ENCODE measurements around the gene ACTL7B.
"Not testable (repeated sequence)": the region's sequence is repeated elsewhere in the genome, so short reads cannot be mapped to it uniquely, and the experiment has no call there.

Gene ACTL7B

GRCh38 chr9:108869092-108869725 lies 13.4 kb upstream of the ACTL7B start:
- DNase-seq: no peak

GRCh38 chr9:108867829-108868228 lies 12.0 kb upstream of the ACTL7B start:
- DNase-seq: no peak

DNA sequence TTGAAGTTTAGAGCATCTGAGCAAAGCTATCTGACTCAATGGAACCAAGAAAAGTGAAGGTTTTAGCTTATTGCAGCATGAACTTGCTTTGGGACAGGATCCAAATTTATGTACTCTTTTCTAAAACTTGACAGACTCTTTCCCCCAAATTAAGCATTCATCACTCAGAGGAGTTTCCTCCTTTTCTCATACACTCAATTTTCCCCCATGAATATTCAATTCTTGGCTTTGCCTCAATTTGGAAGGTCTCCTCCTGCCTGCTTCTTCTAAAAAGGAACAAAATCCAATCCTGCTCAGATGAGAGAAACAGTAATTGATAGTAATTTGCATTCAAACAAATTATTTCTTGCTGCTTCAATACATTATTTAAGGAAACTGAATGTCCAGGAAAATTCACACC lies 11.3 kb upstream of the ACTL7B start:
- no peak for DNase-seq

DNA sequence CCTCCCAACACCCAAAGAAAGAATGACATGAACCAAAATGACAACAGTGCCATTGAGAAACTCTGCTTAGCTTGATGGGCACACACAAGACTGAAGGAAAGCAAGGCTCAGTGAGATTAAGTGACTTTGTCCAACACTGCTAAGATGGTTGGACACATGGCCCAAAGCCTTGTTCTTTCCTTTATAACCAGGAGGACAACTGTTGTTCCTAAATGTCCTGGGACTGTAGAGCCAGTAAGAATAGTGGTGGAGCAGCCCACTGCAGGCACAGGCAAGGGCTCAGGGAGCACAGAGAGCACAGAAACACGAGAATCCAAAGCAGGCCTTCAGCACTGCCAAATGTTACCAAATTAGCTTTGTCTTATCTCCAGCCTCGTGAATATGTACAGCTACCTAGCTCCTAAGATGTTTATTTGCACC lies 10.2 kb upstream of the ACTL7B start:
- no peak for DNase-seq

GRCh38 chr9:108865037-108865436 lies 9.3 kb upstream of the ACTL7B start:
- no peak for DNase-seq

GRCh38 chr9:108864446-108864845 lies 8.7 kb upstream of the ACTL7B start:
- DNase-seq: no peak

- DNase-seq: no peak
Measured at GRCh38 chr9:108863891-108864290, 8.1 kb upstream of the ACTL7B start.

- DNase-seq: no peak
Measured at GRCh38 chr9:108861997-108862396, 6.2 kb upstream of the ACTL7B start, which contains the start of gene ACTL7A. Gene ACTL7A, plus strand, starts transcription at chr9:108862266. Its CDS starts 57 bp downstream, at chr9:108862323.

DNA sequence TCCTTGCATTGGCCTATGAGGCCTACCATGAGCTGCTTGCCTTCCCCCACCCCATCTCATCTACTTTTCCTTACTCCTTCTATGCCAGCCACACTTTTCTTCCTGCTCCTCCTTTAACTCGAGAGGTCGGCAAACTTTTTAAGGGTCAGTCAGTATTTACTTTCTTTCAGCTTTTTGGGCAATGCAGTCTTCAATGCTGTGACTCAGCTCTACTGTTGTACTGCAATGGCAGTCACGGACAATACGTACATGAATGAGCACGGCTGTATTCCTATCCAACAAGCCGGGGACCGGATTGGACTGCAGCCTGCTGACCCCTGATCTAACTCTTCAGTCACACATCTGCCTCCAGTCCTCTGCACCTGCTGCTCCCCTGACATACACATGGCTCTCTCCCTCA lies 5.7 kb upstream of the ACTL7B start:
- DNase-seq: no peak

GRCh38 chr9:108860764-108861163 lies 5.0 kb upstream of the ACTL7B start:
- no peak for DNase-seq

GRCh38 chr9:108860354-108860753 lies 4.6 kb upstream of the ACTL7B start:
- DNase-seq: no peak

DNA sequence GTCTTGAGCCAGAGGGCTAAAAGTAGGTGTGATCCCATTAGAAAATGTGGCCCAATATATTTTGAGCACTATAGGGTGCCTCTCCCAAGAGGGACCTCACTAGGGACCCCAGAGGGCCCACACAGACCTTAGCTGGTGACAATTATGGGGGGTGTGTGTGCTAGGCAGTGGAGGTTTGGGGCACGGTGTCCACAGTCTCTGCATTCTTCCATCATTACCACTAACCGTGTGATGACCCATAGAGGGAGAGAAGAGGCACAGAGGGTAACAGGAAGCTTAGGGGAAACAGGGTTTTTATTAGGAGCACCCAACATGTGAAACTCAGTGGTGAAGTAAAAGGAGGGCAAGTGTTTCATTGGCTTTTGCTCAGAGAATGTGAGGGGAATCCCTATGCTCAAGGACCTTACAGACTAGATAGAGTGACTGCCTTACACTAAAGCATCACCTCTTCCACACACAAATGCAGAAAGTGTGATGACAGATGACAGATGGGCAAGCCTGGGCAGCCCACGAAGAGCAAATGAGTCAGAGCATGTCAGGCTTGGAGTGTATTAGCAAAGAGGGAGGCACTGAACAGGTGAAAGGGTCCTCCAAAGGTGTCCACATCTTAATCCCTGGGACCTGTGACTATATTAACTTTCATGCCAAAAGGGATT lies 3.8 kb upstream of the ACTL7B start:
- no peak for DNase-seq

- DNase-seq: no peak
Measured at GRCh38 chr9:108857572-108857971, 1.8 kb upstream of the ACTL7B start.

- DNase-seq: no peak
Measured at GRCh38 chr9:108855529-108855886, 278 bp downstream of the ACTL7B start.

GRCh38 chr9:108854641-108855528 lies 901 bp downstream of the ACTL7B start:
- no peak for DNase-seq

- DNase-seq: no peak
Measured at GRCh38 chr9:108854094-108854493, 1.7 kb downstream of the ACTL7B start.

DNA sequence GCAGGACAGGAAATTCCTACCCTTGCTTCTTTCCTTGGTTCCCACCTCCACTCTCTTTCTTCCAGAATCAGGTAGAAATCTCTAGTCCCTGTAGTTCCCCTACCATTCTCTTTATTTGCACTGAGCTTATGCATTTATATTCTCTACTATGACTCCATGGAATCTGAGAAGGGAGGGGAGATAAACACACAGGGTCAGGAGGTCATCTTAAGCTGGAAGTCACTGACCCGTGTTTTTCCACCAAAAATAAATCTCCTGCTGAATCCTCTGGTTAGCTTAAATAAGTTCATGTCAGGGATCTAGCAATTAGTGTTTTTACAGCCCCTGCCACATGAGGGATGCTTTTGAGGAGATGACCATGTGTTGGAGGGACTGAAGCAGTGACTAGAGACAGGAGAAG lies 3.7 kb downstream of the ACTL7B start:
- DNase-seq: no peak

- DNase-seq: no peak
Measured at GRCh38 chr9:108851138-108851537, 4.6 kb downstream of the ACTL7B start.

DNA sequence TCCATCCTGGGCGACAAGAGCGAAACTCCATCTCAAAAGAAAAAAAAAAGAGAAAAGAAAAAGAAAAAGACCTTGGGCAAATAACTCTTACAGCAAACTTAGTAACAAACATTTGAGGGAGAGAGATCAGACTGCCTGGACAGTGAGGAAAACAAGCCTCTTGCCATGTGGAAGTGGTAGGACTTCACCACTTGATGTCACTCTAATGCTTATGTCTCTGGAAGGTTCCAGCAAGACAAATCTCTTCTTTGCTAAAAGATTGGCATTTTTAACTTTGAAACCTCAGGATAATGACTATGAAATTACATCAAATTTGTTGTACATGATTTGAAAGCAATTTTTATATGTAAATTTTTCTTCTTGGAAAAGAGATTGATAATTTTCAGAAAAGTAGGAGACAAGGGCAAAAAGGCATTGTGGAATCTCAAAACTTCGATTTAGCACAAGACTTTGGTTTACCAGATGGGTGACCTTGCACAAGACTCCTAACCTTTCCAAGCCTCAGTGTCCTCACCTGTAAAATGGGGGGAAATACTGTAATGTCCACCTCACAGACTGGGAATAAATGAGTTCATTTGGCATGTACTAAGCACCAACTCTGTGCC lies 5.4 kb downstream of the ACTL7B start:
- no peak for DNase-seq

- not testable (repeated sequence) for DNase-seq
Measured at GRCh38 chr9:108848296-108848695, 7.5 kb downstream of the ACTL7B start.

DNA sequence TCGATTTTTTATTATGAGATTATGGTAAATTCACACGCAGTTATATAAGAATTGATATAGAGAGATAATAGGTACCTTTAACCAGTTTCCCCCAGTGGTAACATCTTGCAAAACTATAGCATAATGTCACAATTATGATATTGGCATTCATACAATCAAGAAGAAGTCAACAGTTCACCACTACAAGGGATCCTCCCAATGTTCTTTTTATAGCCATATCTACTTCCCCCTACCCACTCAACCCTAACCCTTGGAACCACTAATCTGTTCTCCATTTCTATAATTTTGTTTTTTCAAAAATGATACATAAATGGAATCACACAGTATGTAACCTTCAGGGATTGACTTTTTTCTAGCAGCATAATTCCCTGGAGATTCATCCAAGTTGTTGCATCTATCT lies 9.8 kb downstream of the ACTL7B start:
- no peak for DNase-seq

- DNase-seq: no peak
Measured at GRCh38 chr9:108845507-108845906, 10.3 kb downstream of the ACTL7B start.

DNA sequence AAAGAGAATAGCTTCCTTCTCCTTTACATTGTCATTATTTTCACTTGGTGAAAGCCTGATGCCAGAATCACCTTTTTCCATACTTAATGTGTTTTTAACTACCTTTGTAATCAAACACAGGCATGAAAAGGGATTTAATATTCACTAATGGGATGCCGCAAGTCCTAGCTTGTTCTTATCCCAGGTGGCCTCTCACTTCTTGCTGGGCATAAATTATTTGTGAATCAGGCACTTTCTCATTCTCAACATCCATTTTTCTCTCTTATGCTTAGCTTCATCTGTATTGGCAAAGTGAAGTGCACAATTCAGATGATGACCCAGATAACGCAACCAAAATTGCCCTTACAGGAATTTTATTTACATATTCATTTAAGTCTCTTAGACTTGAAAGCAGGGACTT lies 10.9 kb downstream of the ACTL7B start:
- no peak for DNase-seq
